HG02642 (cell line): ENCODE data around the gene DPF3.

Source experiments
- ATAC-seq: cut with Tn5 transposase; IDR thresholded peaks from one replicate; pipeline ENCODE4 v1.9.1; 2021; ENCODE audit warnings: mild to moderate bottlenecking; ENCODE audit not compliant: unreplicated experiment, poor library complexity

DPF3 gene

DNA sequence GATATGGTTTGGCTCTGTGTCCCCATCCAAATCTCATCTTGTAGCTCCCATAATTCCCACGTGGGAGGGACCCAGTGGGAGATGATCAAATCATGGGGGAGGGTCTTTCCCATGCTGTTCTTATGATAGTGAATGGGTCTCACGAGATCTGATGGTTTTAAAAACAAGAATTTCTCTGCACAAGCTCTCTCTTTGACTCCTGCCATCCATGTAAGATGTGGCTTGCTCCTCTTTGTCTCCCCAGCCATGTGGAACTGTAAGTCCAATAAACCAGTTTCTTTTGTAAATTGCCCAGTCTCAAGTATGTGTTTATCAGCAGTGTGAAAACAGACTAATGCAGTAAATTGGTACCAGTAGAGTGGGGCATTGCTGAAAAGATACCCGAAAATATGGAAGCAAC is 146.2 kb downstream of the DPF3 start:
- ATAC-seq: no peak

GRCh38 chr14:72745991-72746980 is 147.6 kb downstream of the DPF3 start:
- no peak for ATAC-seq

GRCh38 chr14:72745546-72745945 is 148.4 kb downstream of the DPF3 start:
- ATAC-seq: no peak

DNA sequence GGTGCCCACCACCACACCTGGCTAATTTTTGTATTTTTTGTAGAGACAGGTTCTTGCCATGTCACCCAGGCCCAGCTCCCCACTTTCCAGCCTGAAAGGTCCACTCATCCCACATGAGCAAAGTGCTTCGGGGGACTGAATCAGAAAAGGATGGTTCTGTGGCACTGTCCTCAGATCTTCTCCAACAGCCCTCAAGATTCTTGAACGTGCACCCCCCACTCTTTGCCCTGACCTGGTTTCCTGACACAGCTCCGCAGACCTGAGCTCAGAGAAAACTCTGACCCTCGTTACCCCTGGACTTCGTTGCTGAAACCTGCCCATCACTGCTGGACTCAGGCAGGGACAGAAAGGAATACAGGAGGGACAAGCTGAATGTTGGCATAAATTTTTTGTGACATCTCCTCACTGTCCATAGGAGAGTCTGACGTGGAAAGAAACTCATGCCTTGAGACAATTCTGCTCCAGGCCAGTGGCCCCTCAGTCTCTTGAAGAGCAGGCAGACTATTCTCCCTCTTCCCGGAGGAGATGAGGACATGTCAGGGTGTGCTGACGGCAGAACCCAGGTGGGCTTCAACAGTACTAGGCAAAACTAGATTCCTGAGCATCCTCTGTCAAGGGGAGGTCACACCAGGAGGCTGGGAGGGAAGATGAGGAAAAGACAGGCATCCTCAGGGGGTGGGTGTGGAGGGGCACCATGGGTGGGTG is 149.3 kb downstream of the DPF3 start:
- ATAC-seq: no peak

DNA sequence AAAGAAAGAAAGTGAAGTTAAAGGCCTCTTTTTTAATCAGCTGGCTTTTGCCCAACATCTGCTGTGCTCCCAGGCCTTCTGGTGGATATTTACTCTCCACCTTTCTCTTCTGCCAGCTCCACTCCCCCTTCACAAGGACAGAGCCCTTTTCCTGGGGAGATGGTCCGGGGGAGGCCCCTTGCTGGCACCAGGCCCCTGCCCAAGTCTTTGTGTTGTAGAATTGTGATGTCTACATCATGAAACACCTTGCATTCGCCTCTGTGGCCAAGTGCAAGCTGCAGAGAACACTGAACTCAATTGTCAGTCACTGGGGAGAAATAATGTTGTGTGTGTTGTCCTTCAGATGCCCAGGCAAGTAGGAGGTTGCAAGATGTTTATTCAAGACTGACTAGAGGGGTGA is 150.3 kb downstream of the DPF3 start:
- ATAC-seq: no peak

GRCh38 chr14:72742838-72743195 is 151.1 kb downstream of the DPF3 start:
- ATAC-seq: no peak

GRCh38 chr14:72742118-72742837 is 151.6 kb downstream of the DPF3 start:
- ATAC-seq: no peak

- ATAC-seq: no peak
Measured at GRCh38 chr14:72741826-72742117, 152.1 kb downstream of the DPF3 start.

DNA sequence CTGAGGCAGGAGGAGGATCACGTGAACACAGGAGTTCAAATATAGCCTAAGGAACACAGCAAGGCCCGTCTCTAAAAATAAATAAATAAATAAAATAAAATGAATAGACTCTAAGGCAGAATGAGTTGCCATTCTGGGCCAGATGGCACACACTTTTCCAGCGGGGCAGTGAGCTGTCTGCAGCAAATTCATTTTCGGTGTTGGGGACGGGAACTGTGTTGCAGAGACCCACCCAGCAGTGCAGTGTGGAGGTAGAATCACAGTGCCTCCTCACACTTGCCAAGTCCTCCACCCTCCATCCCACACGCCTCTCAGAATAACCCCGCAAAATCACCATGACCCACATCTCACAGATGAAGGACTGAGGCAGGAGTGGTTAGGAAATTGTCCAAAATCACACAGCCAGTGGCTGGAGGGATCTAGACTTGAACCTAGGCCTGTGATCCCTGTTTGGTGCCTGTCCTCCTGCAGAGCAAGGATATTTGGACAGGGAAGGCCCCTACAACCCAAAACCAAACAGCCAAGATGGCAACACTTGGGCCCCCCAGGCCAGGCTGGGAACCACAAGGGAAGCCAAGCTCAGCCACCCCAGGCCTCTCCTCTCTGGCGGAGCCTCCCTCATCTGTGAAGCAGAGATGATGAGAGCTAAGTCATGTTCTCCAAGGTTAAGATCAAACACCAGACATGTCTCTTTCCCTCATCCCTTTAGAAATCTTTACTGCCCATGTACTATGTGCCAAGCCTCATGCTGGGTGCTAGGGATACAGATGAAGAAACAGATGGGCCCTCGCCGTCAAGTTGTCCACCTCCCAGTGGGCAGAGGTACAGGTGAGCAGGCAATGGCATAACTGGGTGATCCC is 152.7 kb downstream of the DPF3 start:
- ATAC-seq: no peak

DNA sequence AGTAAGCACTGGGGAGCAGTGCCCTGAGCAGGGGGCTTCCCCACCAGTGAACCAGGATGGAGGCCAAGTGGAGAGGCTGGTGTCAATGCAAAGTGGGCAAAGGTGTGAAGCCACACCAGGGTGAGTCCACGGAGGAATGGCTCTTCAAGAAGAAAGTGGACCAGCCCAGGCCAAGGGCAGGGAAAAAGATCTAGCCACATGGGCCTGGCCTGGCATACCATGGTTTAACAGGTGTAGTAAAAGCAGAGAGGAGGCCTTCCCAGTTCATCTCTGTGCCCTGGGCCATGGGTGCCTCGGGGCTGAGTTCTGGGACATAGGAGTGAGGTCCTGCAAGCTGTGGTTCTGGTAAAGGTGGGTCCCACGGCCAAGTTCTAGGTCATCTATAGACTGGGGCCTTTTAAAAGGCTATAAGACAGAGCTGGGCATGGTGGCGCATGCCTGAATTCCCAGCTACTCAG is 153.4 kb downstream of the DPF3 start:
- ATAC-seq: no peak

DNA sequence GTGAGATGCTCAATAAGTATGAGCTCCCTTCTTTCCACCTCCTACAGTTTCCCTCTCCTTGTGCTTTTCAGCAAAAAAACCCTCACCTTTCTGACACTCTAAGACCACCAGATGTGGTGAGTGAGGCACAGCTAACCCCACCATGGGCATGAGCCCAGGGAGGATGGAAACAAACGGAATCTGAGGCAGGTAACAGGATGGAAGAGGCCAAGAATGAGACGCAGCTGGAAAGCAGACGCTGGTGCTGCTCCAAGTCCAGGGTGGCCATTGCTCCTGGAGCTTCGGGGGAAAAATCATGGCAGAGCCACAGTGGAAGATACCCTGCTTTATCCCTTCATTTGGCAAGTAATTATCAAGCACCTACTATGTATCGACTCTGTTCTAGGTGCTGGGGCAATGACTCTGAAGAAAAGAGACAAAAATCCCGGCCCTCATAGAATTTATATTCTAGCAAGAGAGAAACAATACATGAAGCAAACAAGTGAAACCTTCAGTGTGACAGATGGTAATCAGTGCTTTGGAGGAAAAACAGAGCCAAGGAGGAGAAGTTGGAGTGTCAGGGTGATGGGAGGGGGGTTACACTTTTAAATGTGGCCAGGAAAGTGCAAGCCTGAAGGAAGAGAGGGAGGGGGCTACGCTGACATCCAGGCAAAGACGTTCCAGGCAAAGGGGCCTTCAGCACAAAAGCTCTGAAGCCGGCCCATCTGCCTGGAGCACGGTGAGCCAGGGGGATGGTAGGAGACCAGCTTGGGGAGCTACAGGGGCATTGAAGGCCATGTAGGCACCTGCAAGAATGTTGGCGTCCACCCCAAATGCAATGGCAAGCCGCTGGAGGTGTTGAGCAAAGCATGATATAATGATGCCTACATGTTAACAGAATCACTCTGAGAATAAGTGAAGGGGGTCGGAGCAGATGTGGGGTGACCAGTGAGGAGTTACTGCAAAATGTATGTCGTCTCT is 154.2 kb downstream of the DPF3 start:
- ATAC-seq: no peak

DNA sequence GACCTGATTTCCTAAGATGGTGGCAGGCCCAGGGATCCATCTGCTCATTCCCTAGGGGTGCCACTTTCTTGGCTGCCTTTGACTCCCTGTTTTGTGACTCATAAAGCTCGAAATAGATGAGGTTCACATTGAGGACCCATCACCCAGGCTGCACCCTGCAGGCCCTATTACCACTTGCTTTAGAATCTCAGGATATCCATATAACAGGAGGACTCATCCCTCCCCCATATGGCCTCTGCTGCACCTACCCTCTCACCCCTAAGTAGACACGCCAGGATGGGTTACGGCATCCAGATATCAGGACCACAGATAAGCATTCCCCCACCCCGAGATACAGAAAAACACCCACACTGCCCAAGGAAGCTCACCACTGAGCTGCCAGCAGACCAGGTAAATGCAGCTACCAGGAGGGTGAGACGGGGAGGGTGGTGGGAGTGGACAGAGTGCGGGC is 155.7 kb downstream of the DPF3 start:
- no peak for ATAC-seq

DNA sequence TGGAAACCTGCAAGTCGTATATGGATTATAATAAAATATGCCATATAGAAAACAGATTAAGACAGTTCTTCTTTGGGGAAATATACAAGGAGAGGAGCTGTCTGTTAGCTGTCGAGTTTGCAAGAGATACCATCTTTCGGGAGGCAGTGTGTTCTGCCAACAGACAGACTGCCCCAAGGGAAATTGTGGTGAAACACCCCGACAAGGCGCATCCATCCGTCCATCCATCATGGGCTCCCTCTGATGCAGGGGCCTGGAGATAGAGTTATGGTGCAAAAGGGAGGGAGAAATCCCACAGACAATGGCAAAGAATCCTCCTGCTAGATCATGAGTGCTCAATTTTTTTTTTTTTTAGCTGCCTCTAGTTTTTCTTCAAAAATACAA is 156.3 kb downstream of the DPF3 start:
- ATAC-seq: no peak

DNA sequence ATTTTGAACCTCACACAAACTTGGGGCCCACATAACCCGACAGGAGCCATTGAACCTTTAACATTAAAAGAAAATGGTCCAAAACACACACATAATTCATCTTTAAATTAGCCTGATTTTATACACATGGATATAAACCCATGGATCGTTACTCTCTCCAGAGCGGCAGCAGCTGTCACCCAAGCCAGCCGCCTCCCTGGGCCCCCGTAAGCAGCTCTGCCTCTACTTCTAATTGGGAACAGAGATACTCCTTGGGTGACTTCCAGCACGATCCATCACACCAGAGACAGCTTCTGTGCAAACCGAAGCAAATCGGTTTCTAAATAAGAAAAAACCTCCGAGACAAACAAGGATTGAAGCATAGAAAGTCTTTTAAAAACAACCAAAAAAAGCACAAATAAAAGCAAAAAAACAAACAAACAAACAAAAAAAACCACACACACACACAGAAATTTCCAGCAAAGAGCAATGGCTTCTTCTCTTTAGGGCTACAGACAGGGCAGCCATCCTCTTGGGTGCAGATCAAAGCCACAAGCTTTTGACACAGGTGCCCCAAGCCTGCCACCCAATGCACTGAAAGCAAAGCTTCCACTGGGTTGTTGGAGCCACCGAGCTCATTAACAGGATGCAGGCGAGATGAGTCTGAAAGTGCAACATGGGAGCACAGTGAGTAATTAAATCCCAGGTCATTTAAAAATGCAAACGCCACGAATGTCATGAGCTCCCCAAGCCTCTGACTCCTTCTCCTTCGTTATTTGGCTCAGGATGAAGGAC is 156.9 kb downstream of the DPF3 start:
- ATAC-seq: no peak

GRCh38 chr14:72736308-72736707 is 157.6 kb downstream of the DPF3 start:
- ATAC-seq: no peak

GRCh38 chr14:72732022-72732780 is 161.7 kb downstream of the DPF3 start:
- ATAC-seq: no peak

DNA sequence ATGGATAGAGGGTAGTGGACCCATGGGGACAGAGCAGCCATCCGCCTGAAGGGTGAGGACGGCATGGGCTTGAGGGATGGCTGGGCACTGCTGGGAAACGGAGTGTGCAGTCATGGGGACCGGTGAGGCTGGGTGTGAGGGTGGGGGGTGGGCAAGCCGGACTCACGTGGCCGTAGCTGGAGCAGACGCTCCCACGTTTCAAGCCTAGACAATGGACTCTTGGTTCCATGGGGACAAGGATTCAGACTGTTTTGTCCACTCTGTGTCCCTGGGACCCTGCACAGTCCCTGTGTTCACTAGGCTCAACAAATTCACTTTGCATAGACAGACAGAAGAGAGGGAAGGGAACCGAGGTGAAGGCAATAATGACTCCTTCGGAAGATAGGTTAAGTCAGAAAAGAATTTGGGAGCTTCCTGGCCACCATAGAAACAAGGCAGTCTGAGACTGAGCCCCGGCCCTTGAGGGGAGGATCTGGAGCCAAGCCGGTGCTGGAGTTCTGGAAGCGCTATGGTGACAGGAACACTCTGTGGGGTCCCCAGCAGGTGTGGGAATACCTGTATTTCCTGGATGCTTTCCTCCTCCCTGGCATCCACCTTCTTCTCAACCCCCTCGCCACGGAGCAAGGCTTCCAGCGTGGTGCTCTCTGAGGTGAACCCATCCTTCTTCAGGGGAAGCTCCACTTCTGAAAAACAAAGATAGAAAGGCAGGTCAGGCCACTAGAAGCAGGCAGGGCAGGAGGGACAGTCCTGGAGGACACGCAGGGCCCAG is 162.5 kb downstream of the DPF3 start:
- ATAC-seq: no peak
